ENCODE data around the gene APBB2. TPM values are rescaled to one million over a fixed set of nuclear protein-coding genes. Genes with fewer than 3 reads are reported as not detected.

The APBB2 gene
- total and polyA plus RNA-seq, 2 experiments from 2014 or later, result 35.8 to 74.8 TPM

DNA sequence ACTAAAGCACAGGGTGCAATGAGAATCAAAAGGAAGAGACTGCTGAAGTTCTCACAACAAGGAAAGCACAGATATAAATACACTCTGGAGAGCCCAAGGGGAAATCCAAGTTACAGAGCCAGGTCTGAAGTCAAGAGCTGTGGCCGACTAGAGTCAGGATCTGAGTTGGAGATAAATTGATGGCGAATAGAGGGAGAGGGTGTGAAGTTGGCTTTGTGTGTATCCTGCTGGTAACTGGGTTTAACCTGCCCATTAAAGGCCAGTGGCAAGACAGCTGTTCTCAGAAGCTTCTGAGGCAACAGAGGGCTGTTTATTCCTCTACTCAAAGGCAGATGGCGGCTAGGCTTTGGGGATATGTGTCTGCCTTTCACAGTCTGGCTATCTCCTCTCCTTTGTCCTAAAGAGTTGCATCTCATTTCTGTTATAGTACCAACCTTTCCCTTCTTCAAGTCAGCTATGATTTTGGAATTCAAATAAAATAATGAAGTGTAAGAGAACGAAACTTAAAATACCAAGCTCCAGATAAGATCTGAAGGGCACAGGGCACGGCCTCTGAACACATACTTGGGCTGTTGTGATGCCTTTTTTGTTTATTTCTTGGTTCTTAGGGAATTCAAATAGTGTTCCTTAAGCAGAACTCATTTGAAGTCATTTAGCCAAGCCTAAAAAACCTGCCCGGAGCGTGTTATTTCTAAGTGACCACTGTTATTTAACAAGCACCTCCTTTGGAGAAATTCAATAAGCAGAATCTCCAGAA is 142.1 kb downstream of the APBB2 start (continued):
- TF ChIP-seq ZNF462 (CRISPR knock-in tag; IDR thresholded peaks at IDR 0.05), result no peak

- TF ChIP-seq POLR2AphosphoS5 (IDR thresholded peaks at IDR 0.05; ENCODE audit: low read depth) (no peak), JUNB (IDR thresholded peaks at IDR 0.05; ENCODE audit: unreplicated experiment) (no peak)
- Mint-ChIP-seq H3K27me3 (ENCODE audit: insufficient read depth, low read depth, poor library complexity) (no peaks in the 10 kb centered on the region), H3K27ac (0 out of 2 replicates have a peak overlapping the region, but pooled peaks have one; percentile 65), H3K36me3 (ENCODE audit: low read depth) (no peaks in the 10 kb centered on the region), H3K9me3 (no peaks in the 10 kb centered on the region), H3K4me1 (peaks cover 40% of the 10 kb centered on the region), H3K4me3 (no peak overlapping the region)
- Histone ChIP-seq H3K27ac (ENCODE audit: low read depth) (peak overlapping the region; percentile 70), H3K79me2 (replicated peaks; ENCODE audit: insufficient read depth) (peaks cover 3% of the 10 kb centered on the region; the same call in 1 of the 2 replicates), H3K9me2 (ENCODE audit: insufficient read depth) (no peaks in the 10 kb centered on the region), H3K36me3 (ENCODE audit: insufficient read depth) (no peaks in the 10 kb centered on the region), H3K4me1 (ENCODE audit: insufficient read depth) (peaks cover 29% of the 10 kb centered on the region), H2AFZ (no peak overlapping the region), H3K27me3 (ENCODE audit: insufficient read depth) (no peaks in the 10 kb centered on the region), H3F3A (replicated peaks; ENCODE audit: low read depth) (no peaks in the 10 kb centered on the region), H3K4me2 (peak overlapping the region; percentile 19; the same call in 1 of the 2 replicates), H4K20me1 (replicated peaks; ENCODE audit: insufficient read depth) (no peaks in the 10 kb centered on the region), H3K4me3 (no peak overlapping the region)
- ATAC-seq (no peak), DNase-seq (ENCODE audit: low spot score) (peak; percentile 28)
These were observed 143.6 kb downstream of the APBB2 start for GRCh38 chr4:41070516-41071281.
